GM12801 (cell line): Measurements from ENCODE around the gene TCP10L.

Experiments used
- CTCF ChIP-seq: IDR thresholded peaks from one replicate; pipeline ENCODE4 v1.5.1; 2011; ENCODE audit warnings: control low read depth; ENCODE audit not compliant: insufficient read length; ENCODE audit errors: extremely low read depth

TCP10L gene

DNA sequence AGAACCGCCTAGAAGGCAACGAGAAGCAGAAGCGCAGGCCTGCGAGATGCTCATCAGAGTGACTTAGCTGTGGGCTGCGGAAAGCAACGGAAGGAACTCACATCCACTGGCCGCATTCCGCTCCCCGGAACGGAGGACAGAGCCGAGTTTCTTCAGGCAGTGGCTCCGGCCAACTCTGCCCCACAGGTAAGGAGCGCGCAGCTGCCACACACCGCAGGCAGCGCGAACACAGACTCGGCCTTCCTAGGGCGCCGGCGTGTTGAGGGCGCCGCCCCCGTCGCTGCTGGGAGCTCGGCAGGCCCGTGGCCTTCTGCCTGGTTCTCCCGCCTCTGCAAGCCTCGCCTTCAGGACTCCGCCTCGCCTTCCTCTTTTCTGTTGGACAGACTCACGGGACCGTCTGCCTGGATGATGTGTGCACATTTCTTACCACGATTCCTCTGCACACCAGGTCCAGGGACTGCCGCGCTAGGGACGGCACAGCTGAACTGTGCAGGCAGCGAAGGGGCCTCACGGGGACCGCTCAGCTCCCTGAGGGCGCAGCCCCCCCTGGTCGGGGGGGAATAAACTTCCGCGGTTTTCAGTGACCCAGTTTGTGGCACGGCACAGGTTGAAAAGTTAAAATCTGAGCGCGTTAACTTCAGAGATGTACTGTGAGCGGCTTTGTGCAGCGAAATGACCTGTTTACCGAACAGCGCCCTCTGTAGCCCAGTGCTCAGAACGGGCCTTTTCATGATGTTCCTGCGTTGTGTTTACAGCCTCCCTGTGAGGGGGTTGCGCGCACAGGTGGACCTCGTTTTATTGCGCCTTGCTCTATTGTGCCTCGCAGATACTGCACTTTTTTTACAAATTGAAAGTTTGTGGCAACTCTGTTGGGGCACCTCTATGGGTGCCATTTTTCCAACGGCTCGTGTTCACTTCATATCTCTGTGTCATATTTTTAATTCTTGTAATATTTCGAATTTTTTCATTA, 15.8 kb downstream of the TCP10L start:
- TF ChIP-seq CTCF: peak; percentile 15

DNA sequence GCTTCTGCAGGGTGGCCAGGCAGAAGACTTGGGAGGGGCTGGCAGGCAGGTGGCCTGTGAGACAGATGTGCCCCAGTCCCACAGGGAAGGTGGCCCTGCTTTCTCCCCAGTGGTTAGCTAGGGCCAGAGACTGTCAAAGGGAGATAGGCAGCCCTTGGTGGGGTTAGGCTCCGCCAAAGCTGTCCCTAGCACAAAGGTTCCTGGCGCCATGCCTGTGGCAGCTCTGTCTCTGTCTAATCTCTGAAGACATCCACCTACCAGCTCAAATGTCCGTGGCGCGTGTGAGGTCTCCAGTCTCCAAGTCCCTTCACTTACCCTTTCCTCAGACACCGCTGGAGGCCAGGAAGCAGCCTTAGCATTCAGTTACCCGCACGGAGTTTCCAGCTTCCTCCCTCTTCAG, 17.7 kb downstream of the TCP10L start:
- no peak for TF ChIP-seq CTCF

- TF ChIP-seq CTCF: no peak
Observed at GRCh38 chr21:32566741-32567389, 18.5 kb downstream of the TCP10L start.

DNA sequence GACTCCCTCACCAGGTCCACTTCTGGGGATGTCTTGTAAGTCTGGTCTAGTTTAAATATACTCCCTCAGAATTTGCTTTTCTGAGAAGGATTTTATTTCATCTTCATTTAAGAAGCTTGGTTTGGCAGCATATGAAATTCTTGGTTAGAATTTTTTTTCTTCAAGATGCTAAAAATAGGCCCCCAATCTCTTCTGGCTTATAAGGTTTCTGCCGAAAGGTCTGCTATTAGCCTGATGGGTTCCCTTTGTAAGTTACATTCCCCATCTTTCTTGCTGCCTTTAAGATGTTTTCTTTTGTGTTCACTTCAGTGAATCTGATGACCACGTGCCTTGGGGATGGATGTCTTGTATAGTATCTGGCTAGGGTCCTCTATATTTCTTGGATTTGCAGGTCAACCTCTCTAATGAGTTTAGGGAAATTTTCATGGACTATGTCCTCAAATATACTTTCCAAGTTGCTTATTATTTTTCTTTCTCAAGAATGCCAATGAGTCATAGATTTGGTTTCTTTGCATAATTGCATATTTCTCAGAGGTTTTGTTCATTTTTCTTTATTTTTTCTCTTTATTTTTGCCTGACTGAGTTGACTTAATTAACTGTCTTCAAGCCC, 19.4 kb downstream of the TCP10L start:
- TF ChIP-seq CTCF: no peak

- TF ChIP-seq CTCF: no peak
Observed at GRCh38 chr21:32562915-32563314, 22.4 kb downstream of the TCP10L start.

GRCh38 chr21:32562426-32562825, 22.9 kb downstream of the TCP10L start:
- TF ChIP-seq CTCF: no peak

DNA sequence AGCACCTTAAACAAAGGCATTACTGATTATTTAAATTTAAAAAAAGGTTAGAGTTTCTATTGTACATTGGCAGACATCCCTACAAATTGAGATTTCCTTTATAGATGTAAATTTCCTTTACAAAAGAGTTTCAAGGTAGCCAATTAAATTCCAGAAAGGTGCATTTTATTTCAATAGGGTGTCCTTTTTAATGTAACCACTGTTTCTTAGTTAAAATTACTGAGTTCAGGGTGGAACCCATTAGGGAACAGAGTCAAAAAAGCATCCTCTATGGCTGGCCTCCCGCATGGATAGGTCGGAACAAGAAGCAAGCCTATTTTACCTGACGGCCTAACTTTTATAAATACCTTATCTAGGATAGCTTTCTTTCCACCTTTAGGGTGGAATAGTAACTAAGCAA, 24.4 kb downstream of the TCP10L start:
- no peak for TF ChIP-seq CTCF
